ENCODE measurements around the gene C3orf38.
A peak's percentile ranks its signal among the peaks of the same experiment; 100 is the strongest.
"Not testable (repeated sequence)": the region's sequence is repeated elsewhere in the genome, so short reads cannot be mapped to it uniquely, and the experiment has no call there.

Gene C3orf38

DNA sequence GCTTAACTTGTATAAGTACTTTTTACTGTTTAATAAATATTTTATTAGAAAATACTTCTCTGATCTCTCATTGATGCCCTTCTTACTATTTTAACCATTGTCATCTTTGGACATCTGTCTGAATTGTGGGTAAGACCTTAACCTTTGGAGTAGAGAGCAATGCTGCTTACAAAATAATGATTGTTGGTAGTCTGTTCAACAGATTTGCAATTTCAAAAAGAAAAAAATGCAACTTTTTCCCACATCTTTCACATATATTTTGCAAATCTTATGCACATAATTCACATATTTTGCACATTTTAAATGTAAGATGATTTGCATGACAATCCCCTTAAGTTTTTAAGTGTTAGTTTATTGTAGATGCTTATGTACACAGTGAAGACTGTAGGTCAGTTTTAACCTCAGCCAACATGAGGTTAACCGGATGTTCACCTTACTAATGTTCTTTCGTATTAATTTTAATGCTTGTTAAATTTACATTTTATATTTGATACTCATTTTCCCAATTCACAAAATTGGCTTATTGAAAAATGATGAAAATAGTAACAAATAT is 16.7 kb downstream of the C3orf38 start:
- FAIRE-seq: no peak

DNA sequence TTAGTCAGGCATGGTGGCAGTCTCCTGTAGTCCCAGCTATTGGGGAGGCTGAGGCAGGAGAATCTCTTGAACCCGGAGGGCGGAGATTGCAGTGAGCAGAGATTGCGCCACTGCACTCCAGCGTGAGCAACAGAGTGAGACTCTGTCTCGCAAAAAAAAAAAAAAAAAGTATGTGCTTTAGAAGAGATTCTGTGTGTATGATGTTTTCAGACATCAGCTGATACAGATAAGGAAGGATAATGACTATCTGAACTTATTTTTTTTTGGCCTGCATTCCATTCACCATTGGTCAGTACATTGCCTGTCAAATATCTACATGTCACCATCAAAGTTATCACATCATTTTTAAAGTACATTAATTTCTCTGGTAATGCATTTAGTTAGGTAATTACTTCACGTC is 17.4 kb downstream of the C3orf38 start:
- no peak for FAIRE-seq

DNA sequence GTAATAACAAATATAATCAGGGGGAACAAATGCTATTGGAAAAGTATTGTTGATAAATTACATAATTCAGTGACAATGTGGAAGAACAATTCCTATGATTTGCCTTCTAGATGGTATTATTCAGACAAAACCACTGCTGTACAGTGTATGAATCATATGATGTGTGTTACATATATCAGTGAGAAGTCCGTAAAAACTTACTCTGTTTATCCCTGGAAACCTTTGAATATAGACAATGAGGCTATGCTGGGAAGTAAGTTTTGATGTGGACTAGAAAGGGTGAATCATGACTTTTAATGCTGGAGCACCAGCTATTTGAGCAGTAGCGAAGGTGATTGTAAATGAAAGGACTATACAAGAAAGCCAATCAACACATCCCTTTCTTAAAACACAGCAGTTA is 17.9 kb downstream of the C3orf38 start:
- no peak for FAIRE-seq

DNA sequence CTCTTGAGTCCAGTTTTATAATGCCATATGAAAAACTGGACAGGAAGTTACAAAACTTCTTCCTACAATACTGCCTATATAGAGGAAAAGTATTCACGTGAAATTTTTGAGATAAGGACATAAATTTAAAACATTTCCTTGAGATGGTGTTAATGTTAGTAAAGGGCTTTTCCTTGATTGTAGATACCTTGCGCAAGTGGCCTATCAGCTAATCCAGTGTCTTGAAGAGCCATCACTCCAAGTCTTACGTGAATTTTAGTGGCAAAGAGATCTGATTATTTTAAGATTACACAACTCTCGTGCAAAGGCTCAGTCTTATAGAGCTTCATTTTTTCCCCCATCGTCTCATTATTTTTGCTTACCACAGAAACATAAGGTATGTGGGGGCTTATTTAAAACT is 18.4 kb downstream of the C3orf38 start:
- FAIRE-seq: no peak

DNA sequence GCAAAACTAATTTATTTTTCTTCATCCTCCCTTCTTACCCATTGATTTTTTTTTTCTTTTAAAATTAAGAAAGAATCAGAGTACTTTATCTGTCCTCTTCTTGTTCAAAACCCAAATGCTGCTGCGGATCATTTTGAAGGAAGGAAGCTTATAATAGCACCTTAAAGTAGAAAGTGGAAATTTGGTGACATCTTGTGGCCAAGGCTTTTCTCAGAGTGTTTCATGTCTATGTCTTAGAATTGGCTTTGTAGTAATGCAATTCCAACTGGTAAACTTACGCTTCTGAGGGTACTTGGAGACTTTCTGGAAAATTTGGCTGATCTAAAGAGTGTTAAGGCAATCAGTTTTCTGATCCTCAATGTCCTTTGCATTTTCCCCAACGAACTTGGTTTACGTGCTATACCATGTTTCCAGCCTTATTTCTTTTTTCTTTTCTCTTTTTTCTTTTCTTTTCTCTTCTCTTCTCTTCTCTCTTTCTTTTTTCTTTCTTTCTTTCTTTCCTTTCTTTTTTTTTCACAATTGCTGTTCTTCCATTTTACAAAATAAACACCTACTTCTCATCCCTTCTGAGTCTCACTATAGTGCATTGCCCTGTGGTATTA is 30.7 kb downstream of the C3orf38 start:
- FAIRE-seq: peak; percentile 95

DNA sequence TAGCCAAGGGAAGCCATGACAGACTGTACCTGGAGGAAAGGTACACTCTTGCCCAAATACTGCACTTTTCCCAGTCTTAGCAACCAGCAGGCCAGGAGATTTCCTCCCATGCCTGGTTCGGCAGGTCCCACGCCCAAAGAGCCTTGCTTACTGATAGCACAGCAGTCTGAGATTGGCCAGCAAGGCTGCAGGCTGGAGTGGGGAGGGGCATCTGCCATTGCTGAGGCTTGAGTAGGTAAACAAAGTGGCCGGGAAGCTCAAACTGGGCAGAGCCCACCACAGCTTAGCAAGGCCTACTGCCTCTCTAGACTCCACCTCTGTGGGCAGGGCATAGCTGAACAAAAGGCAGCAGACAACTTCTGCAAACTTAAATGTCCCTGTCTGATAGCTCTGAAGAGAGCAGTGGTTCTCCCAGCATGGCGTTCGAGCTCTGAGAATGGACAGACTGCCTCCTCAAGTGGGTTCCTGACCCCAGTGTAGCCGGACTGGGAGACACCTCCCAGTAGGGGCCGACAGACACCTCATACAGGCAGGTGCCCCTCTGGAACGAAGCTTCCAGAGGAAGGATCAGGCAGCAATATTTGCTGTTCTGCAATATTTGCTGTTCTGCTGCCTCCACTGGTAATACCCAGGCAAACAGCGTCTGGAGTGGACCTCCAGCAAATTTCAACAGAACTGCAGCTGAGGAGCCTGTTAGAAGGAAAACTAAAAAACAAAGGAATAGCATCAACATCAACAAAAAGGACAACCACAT is 32.6 kb downstream of the C3orf38 start:
- FAIRE-seq: not testable (repeated sequence)

DNA sequence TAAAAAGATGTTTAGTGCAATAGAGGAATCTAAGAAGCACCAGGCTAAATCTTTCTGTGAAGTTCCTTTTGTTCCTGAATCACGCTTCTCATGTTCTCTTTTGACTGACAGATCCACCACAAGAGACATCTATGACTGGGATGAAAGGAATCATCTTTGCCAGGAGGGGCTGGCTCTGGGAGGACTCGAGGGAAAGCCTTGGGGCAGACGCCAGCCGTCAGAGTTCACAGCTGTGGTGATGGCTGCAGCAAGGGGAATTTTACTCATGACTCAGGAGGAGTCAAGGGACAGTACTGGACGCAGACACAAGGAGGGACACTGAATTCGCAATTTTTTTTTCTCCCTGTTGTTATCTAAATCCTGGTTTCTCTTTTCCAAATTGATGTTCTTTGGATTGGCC is 38.7 kb downstream of the C3orf38 start:
- FAIRE-seq: no peak

DNA sequence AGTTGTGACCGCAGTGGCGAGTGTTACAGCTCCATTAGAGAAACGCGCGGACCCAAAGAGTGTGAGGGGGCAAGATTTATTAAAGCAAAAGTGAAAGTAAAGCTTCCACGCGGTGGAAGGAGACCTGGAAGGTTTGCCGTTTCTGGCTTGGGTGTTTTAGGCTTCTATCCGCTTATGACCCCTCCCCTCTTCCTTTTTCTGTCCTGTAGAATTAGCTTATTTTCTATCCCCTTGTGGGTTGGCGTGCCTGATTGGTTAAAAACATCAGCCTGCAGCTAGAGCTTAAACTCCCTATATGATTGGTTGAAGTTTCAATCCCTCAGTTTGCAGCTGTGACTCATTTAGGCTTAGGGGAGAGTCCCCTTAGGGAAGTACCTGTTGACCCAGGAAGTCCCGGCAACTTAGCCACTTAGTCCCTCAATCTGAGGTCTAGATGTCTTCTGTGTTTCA is 39.6 kb downstream of the C3orf38 start:
- FAIRE-seq: no peak

DNA sequence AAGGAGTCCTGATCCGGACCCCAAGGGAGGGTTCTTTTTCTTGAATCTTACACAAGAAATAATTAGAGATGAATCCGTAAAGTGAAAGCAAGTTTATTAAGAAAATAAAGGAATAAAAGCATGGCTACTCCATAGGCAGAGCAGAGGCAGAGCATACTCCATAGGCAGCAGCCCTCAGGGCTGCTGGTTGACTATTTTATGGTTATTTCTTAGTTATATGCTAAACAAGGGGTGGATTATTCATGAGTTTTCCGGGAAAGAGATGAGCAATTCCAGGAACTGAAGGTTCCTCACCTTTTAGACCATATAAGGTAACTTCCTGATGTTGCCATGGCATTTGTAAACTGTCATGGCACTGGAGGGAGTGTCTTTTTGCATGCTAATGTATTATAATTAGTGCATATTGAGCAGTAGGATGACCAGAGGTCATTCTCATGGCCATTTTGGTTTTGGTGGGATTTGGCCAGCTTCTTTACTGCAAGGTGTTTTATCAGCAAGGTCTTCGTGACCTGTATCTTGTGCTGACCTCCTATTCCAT is 42.2 kb downstream of the C3orf38 start:
- no peak for FAIRE-seq

DNA sequence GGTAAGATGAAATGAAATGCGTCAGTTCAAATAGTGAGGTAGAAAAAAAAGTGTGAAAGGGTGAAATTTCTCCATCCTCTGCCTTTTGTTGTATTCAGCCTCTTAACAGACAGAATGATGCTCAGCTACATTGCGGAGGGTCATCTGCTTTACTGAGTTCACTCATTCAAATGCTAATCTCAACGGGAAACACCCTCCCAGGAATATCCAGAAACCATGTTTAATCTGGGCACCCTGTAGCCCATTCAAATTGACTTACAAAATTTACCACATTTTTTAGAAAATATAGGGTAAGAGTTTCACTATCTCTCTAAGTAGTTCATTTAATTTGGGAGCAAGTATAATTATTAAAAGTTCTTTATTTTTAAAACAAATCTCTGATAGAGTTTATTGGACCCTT is 42.9 kb downstream of the C3orf38 start:
- FAIRE-seq: peak; percentile 40

DNA sequence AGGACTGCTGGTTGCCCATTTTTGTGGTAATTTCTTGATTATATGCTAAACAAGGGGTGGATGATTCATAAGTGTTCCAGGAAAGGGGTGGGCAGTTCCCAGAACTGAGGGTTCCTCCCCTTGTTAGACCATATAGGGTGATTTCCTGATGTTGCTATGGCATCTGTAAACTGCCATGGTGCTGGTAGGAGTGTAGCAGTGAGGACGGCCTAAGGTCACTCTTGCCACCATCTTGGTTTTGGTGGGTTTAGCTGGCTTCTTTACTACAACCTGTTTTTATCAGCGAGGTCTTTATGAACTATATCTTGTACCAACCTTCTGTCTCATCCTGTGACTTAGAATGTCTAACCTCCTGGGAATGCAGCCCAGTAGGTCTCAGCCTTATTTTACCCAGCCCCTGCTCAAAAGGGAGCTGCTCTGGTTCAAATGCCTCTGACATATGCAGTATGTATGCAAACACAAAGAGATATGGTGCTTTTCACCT is 46.2 kb downstream of the C3orf38 start:
- FAIRE-seq: no peak

DNA sequence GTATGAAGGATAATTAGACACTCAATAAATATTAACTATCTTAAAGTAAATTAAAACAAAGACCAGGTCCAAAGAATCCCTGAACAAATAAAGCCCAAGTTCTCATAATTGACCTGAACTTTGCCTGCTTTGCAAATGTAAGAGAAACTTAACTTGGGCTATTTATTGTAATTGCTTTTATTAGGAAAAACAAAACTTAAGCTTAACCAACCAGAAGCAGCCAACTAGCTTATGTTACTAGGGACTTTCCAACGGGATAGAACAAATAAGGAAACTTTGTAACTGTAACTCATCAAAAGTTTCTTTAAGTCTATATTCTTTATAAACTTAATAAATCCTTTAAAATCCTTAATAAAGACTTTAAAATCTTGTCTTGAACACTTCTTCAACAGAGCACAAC is 48.4 kb downstream of the C3orf38 start:
- no peak for FAIRE-seq

DNA sequence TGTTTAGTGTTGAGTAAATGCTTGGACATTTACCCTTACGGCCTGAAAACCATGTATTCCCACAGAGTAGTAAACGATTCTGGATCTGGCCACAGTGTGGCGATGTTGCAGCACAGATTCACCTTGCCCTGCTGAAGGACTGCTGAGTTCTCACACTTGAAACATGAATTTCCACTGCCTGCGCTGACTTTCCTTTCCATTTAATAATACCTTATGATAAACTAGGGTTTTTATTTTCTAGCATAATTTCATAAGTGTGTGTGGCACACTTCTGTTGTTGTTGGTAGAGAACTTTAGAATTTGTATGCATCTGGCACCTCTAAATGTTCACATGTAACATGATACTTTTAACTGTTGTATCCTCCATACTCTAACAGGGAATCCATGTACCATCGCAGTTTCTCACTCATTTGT is 53.9 kb downstream of the C3orf38 start:
- peak; percentile 95 for FAIRE-seq
